GM13976 (cell line): Measurements from ENCODE around the gene METTL21A.
"Not testable (repeated sequence)": the region's sequence is repeated elsewhere in the genome, so short reads cannot be mapped to it uniquely, and the experiment has no call there.

ENCODE experiments used
- DNase-seq: peaks from one replicate; pipeline ENCODE4 v3.0.0; 2012; ENCODE audit warnings: low spot score
- in situ Hi-C: fragments of 300-500 bp; cut with MboI; formaldehyde crosslinking; loops from one replicate; pipeline ENCODE4 v1.12.0; 2022; ENCODE audit warnings: low sequenced_read_pairs, mixed read lengths, inconsistent platforms; ENCODE audit not compliant: unreplicated experiment
- TF ChIP-seq, protein P1 (sequence below): IDR thresholded peaks from 2 replicates; pipeline ENCODE4 v1.5.1; 2012; ENCODE audit warnings: borderline replicate concordance, mild to moderate bottlenecking; ENCODE audit not compliant: insufficient read depth; ENCODE audit errors: extremely low read depth, missing control alignments, control extremely low read depth

The METTL21A gene

DNA sequence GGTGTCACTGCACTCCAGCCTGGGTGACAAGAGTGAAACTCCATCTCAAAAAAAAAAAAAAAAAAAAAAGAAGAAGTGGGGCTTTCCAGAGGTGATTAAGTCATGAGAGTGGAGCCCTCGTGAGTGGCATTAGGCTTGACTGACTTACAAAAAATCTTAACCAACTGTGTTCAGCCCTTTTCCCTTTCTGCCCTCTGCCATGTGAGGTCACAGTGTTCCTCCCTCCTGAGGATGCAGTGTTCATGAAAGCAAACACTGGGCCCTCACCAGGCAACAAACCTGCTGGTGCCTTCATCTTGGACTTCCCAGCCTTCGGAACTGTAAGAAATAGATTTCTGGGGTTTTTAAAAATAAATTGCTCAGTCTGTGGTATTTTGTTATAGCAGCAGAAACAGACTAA lies 37.0 kb upstream of the METTL21A start:
- in situ Hi-C loops = no loop called here
- peak; percentile 47 for DNase-seq
- TF ChIP-seq, protein P1, sequence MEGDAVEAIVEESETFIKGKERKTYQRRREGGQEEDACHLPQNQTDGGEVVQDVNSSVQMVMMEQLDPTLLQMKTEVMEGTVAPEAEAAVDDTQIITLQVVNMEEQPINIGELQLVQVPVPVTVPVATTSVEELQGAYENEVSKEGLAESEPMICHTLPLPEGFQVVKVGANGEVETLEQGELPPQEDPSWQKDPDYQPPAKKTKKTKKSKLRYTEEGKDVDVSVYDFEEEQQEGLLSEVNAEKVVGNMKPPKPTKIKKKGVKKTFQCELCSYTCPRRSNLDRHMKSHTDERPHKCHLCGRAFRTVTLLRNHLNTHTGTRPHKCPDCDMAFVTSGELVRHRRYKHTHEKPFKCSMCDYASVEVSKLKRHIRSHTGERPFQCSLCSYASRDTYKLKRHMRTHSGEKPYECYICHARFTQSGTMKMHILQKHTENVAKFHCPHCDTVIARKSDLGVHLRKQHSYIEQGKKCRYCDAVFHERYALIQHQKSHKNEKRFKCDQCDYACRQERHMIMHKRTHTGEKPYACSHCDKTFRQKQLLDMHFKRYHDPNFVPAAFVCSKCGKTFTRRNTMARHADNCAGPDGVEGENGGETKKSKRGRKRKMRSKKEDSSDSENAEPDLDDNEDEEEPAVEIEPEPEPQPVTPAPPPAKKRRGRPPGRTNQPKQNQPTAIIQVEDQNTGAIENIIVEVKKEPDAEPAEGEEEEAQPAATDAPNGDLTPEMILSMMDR = no peak

GRCh38 chr2:207660994-207661393 lies 35.8 kb upstream of the METTL21A start:
- TF ChIP-seq, protein P1 = no peak
- in situ Hi-C loops = no loop called here
- DNase-seq = no peak

GRCh38 chr2:207658156-207658555 lies 33.0 kb upstream of the METTL21A start:
- in situ Hi-C loops = no loop called here
- DNase-seq = no peak
- TF ChIP-seq, protein P1 = no peak

GRCh38 chr2:207655000-207655399 lies 29.8 kb upstream of the METTL21A start:
- TF ChIP-seq, protein P1 = no peak
- in situ Hi-C loops = no loop called here
- no peak for DNase-seq

DNA sequence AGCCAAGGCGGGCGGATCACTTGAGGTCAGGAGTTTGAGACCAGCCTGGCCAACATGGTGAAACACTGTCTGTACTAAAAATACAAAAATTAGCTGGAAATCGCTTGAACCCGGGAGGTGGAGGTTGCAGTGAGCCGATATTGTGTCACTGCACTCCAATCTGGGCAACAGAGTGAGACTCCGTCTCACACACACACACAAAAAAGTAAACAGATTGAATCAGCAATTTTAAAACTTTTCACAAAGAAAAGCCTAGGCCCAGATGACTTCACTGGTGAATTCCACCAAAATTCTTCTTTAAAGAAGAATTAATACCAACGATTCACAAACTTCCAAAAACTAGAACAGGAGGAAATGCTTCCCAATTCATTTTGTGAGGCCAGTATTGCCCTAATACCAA lies 21.4 kb upstream of the METTL21A start:
- DNase-seq, in situ Hi-C loops: not testable (repeated sequence)

GRCh38 chr2:207643892-207644291 lies 18.7 kb upstream of the METTL21A start:
- TF ChIP-seq, protein P1 = no peak
- no peak for DNase-seq
- in situ Hi-C loops = no loop called here

DNA sequence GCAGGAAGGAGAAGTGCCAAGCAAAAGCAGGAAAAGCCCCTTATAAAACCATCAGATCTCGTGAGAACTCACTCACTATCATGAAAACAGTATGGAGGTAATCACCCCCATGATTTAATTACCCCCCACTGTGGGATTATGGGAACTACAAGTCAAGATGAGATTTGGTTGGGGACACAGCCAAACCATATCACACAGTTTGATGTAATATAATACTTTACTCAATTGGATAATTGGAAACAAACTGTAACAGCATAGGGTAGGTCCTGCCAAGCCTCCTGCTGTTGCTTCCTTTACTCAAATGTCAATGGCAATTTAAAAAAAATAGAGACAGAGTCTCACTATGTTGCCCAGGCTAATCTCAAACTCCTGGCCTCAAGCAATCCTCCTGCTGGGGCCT lies 15.5 kb upstream of the METTL21A start:
- in situ Hi-C loops = no loop called here
- TF ChIP-seq, protein P1 = no peak
- no peak for DNase-seq

DNA sequence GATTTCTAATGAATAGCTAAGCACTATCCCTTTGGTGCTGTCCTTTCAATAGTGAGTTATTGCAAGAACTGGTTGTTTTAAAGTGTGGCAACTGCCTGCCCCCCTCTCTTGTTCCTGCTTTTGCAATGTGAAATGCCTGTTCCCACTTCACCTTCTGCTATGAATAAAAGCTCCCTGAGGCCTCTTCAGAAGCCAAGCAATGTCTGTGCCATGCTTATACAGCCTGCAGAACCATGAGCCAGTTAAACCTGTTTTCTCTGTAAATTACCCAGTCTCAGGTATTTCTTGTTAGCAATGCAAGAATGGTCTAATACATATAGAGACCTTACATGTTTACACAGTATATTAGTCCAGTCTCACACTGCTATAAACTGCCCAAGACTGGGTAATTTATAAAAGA lies 15.0 kb upstream of the METTL21A start:
- in situ Hi-C loops = no loop called here
- TF ChIP-seq, protein P1 = no peak
- DNase-seq = no peak

DNA sequence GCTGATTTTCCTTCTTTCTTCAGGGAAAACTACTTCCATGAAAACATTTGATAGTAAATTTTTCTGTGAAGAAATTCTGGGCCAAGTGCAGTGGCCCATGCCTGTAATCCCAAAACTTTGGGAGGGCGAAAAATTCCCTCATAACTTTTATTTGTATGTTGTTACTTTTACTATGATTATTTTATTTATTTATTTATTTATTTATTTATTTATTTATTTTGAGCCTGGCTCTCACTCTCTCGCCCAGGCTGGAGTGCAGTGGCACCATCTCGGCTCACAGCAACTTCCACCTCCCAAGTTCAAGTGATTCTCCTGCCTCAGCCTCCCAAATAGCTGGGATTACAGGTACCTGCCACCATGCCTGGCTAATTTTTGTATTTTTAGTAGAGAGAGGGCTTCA lies 14.1 kb upstream of the METTL21A start:
- DNase-seq, in situ Hi-C loops: not testable (repeated sequence)
